SH-SY5Y (cell line): Measurements from ENCODE around the gene AHSG.

Experiments
- GATA2 ChIP-seq: IDR thresholded peaks from 2 replicates; pipeline ENCODE4 v1.6.1; 2011; ENCODE audit warnings: mild to moderate bottlenecking, low read depth, low read length
- GATA3 ChIP-seq: IDR thresholded peaks from 2 replicates; pipeline ENCODE4 v1.6.1; 2011; ENCODE audit warnings: low read depth, mild to moderate bottlenecking, low read length, moderate library complexity

The AHSG gene

GRCh38 chr3:186620213-186621092, 7.6 kb downstream of the AHSG start:
- no peak for TF ChIP-seq GATA3
- no peak for TF ChIP-seq GATA2

GRCh38 chr3:186621894-186622650, 9.2 kb downstream of the AHSG start:
- TF ChIP-seq GATA3 (no peak), GATA2 (no peak)

- TF ChIP-seq GATA2 (no peak), GATA3 (no peak)
Measured at GRCh38 chr3:186622651-186623310, 9.9 kb downstream of the AHSG start.

GRCh38 chr3:186624598-186624997, 11.7 kb downstream of the AHSG start:
- no peak for TF ChIP-seq GATA2
- TF ChIP-seq GATA3: no peak

- TF ChIP-seq GATA2 (no peak), GATA3 (no peak)
Measured at GRCh38 chr3:186625600-186626042, 12.8 kb downstream of the AHSG start.

GRCh38 chr3:186626254-186626847, 13.5 kb downstream of the AHSG start:
- TF ChIP-seq GATA3 (no peak), GATA2 (no peak)

- TF ChIP-seq GATA2: no peak
Measured at GRCh38 chr3:186627852-186628414, 15.1 kb downstream of the AHSG start.

GRCh38 chr3:186628756-186629155, 15.9 kb downstream of the AHSG start:
- TF ChIP-seq GATA3 (no peak), GATA2 (no peak)

GRCh38 chr3:186630950-186631641, 18.2 kb downstream of the AHSG start:
- no peak for TF ChIP-seq GATA3
- TF ChIP-seq GATA2: no peak

GRCh38 chr3:186633481-186633880, 20.6 kb downstream of the AHSG start:
- TF ChIP-seq GATA2: no peak
- TF ChIP-seq GATA3: no peak

GRCh38 chr3:186635532-186635931, 22.7 kb downstream of the AHSG start:
- no peak for TF ChIP-seq GATA2
- no peak for TF ChIP-seq GATA3

GRCh38 chr3:186636536-186636935, 23.7 kb downstream of the AHSG start:
- no peak for TF ChIP-seq GATA3

GRCh38 chr3:186637686-186638085, 24.8 kb downstream of the AHSG start:
- no peak for TF ChIP-seq GATA3
- no peak for TF ChIP-seq GATA2
